NT2/D1 (cell line): ENCODE results near the gene ELOVL2.

Experiments used
- SUZ12 ChIP-seq: IDR thresholded peaks from 2 replicates; pipeline ENCODE4 v1.6.1; 2011; ENCODE audit not compliant: insufficient read length, insufficient read depth; ENCODE audit errors: extremely low read depth
- YY1 ChIP-seq: IDR thresholded peaks from 2 replicates; pipeline ENCODE4 v1.6.1; 2011; ENCODE audit not compliant: insufficient read length, insufficient read depth

GRCh38 chr6:11093376-11093625 is 49.2 kb upstream of the ELOVL2 start:
- TF ChIP-seq YY1, result no peak
- TF ChIP-seq SUZ12, result no peak
